ENCODE measurements around the gene ADAMTSL1.
"Not testable (repeated sequence)": the region's sequence is repeated elsewhere in the genome, so short reads cannot be mapped to it uniquely, and the experiment has no call there.

Gene ADAMTSL1

DNA sequence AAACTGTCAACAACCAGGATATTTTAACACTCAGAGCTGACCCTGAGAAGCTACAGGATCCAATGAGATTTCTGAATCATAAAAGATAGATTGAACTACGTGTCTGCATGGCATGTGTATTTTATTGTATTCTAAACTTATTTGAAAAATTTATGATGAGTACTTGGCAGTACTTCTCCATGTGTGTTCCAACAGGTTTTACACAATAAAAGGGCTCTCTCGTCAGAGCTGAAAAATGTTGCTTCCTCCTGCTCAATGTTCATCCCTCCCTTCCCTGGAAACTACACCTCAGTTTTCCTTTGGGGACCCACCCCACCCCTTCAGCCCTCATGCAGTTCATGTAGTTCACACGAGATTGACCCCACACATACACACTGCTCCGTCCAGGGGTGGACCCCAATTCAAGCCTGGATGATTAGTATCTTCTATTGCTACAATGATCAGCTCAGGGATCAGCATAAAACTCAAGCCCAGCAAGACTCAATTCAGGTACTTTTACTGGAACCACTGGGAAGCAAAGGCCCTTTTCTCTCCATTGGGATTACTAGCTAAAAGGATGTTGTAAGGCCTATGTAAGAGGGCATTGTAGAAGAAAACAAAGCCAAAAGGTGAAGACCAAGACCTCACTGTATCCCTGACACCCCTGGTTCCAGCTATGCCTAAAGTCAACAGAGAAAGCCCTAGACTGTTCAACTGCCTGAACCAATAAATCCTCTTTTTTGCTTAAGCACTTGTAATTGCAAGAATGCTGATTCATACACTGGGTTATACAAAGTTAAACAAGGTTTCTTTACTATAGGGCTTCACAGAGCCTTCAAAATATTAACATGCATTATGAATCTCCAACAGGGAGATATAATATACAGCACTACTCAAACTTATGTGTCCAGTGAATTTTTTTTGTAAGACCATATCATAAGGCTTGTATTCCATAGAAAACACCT, 446.5 kb downstream of the ADAMTSL1 start:
- DNase-seq (ENCODE audit: extremely low read depth in 1 of 2, low read depth in 1 of 2), result no peak

DNA sequence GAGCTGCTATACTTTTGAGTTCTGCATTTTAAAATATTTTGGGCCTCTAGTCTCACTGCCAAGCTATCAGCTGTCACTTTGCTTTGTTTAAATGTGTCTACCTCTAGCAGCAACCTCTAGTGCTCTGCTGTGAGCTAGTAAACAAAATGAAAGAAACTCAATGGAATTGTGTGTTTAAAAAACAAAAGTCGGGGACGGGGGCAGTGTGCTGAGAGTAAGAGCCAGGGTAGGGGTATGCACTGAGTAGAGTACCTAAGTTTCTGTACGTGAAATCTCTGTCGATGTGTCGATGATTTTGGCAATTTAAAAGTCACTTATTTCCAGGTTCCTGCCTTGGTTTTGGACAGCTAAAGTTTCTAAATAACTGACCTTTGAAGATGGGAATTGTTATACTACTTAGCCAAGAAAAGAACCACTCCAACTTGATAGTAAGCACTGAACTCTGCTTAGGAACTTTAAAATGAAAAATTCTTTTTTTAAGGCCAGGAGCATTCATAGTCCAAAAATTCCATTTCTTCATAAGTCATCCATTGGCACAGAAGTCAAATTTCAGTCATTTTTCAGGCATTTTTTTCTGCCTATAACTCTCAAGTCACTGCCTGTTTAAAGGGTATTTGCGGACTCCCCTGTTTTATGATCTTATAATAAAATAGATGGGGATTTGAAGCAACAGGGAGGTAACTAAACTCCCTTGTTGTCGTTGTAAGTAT, 447.6 kb downstream of the ADAMTSL1 start:
- no peak for DNase-seq (ENCODE audit: extremely low read depth in 1 of 2, low read depth in 1 of 2)

DNA sequence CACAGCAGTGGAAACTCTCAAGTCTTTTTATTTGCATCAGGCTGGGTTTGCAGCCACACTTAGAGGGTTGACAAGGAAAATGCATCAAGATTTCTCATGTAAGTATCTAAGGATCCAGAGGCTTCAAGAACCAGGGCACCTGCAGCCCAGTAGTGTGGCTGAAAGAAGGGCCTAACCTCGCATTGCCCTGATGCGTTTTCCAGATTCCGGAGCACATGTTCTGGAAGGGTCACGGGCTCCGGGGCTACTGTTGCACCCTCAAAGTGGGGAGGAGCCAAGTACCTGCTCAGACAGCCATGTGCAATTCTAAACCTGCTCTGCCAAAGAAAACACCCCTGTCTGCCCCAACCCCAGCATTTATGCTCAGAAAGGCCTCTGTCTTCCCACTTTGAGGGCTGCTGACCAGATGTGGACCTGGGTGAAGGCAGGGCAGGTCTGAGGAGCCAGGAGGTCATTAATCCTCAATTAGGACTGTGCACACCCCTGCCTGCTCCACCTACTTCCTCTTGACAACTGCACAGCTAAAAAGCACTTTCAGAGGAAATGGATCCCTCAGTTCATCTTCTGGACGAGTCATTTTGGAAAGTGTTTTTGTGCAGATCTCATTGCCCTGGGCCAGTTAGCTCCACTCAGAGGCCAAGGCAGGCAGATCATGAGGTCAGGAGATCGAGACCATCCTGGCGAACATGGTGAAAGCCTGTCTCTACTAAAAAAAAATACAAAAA, 448.4 kb downstream of the ADAMTSL1 start:
- no peak for DNase-seq (ENCODE audit: extremely low read depth in 1 of 2, low read depth in 1 of 2)

DNA sequence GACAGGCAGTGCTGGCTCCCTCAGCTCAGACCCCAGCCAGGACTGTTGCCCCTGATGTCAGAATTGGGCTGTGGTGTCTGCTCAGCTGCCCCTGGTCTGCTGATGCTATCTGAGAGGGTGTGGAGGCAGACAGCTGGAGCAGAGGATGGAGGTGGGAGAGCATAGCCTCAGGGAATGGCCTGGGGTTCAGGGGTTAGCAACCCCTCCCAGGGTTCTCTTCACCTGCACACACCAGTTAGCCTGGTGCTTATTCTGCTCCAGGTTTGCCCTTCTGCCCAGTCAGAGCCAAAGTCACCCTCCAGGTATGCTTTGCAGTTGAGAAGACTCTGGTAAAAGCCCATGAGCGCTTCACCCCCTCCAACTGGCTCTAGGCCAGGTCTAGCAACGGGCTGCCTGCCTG, 449.2 kb downstream of the ADAMTSL1 start:
- DNase-seq (ENCODE audit: extremely low read depth in 1 of 2, low read depth in 1 of 2), result no peak

DNA sequence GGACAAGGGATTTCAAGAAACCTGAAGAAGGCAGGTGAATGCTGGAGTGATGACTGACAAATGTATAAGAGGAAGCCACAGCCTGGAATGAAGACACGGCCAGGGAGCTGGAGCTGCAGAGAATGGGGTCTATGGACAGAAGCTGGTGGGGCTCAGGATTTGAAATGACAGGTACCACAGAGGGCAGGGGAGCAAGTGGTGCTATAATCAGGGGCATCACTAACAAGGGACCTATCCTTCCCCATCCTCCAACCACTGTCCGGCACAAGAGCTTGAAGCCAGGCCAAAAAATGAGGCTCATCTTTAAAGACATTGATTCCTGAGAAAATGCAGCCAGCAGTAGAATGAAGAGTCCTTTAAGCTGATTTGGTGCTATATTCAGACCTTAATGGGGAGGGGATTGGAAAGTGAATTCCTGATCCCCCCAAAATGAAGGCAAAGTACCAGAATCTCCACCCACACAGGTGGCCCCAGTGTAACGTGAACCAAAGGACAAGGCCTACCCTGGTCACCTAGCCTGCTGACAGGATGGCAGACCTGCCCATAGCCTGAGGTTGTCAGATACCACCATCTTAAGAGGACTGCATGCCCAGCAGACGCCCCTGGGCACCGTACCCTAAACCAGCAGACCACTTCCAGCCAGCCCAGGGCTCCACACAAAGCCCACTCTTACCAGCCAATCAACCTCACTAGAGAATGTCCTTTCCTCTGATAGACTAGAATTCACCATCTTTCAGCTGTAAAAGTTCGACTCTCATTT, 449.9 kb downstream of the ADAMTSL1 start:
- DNase-seq (ENCODE audit: extremely low read depth in 1 of 2, low read depth in 1 of 2), result no peak

DNA sequence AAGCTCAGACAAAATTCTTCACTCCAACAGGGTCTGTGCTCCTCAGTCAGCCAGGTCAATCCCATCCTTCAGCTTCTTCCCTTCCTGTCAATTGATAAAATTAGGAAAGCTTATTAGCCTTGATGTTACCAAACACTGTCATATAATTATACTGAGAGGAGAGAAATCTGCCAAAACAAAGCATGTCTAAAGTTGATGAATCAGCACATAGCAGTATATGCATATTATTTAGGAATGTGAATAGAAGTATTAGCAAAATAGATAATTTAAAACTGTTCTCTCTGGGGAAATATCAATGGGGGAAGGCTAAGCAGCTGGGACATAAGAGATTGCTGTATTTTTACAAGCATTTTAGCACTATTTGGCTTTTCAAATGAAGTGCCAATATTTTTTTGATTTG, 451.9 kb downstream of the ADAMTSL1 start:
- DNase-seq (ENCODE audit: extremely low read depth in 1 of 2, low read depth in 1 of 2), result no peak

DNA sequence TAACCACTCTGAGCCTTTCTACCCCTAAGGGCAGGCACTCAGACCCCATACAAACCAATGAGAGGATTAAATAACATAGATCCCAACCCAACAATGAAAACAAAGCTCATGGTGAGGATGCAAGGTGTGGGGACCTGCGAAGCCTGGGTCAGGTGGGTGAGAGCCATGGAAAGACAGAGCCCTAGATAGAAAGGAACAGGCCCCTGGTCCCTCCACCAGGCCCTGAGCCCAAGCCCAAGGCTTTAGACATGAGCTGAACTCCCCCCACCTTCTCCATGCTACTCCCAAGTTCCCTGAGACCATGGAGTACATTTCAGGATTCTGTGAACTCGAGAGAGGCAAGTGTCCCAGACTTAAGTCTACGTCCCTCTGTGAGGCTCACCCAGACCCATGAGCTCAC, 452.6 kb downstream of the ADAMTSL1 start:
- no peak for DNase-seq (ENCODE audit: extremely low read depth in 1 of 2, low read depth in 1 of 2)

DNA sequence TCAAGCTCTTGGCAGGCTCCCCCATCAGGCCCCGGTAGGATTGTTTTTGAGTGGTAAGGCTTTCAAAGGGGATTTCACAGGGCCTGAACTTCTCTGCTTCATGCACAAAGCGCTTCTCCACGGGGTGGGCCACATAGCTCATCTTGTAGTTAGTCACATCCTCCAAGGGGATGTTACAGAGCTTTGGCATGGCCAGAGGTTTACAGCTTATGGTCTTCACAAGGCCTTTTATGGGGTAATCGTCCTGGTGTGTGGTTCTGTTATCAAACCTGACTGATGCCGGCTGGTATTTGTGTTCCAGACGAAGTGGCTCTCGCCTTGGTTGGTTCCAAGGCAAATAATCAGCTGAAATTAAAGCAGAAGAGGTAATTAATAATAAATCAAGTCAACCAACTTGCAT, 454.8 kb downstream of the ADAMTSL1 start:
- DNase-seq (ENCODE audit: extremely low read depth in 1 of 2, low read depth in 1 of 2), result no peak

DNA sequence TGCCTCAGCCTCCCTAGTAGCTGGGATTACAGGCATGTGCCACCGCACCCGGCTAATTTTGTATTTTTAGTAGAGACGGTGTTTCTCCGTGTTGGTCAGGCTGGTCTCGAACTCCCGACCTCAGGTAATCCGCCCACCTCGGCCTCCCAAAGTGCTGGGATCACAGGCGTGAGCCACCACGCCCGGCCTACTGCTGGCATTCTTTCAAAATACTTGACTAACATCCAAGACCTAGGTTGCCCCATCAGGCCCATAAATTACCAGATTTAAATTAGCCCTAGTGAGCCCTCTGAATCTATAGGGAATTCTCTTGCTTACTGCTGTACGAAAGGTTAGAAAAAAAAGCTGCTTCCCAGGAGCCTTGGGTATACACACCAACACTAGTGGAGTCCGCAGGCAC, 456.7 kb downstream of the ADAMTSL1 start:
- DNase-seq (ENCODE audit: extremely low read depth in 1 of 2, low read depth in 1 of 2), result not testable (repeated sequence)

DNA sequence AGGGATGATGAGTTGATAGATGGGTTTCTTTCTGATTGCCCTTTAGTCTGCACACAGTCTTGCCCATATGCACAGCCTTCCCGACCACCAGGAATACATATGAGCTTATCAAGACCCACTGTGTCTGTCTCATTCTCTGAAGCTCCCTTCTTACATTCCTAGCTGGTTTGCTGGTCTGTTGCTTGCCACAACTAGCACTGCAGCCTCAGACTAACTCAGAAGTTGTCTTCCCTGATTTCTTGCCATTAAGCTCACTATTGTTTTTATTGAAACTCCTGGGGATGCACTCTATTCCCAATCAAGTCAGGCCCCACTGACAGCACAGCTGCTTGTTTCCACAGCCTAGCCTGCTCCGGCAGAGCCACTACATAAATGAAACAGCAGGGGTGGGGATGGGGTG, 461.6 kb downstream of the ADAMTSL1 start:
- no peak for DNase-seq (ENCODE audit: extremely low read depth in 1 of 2, low read depth in 1 of 2)

DNA sequence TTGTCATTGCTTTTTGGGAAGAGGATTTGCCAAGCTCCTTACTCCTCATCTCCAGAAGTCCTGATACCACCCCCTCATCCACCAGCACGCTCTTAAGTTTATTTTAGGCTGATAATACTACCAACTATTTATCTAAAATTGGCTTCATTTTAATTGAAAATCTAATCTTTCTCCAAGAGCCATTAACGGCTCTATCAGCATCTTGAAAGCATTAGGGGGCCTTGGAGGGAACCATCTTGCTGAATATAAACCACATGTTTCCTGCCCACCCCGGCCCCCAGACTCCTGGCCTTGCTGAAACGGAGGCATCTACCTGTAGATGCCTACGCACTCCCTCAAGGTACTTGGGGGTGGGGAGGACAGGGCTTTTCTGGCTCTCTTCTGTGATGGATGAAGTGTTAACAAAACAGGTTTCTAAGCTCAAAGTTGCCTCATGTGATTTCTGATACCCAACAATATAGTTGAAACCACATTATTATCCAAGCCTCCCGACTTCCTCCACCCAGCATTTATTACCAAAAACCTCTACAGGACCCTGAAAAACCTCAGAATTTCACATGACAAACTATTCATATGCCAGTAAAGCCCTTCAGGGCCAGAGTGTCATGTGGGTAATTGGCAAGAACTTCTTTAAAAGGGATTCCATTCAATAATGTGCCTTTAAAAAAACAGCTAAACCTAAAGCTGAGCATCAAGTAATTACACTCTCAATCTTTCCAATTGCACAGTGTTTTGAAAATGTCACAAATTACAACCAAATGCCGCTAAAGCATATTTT, 462.3 kb downstream of the ADAMTSL1 start:
- no peak for DNase-seq (ENCODE audit: extremely low read depth in 1 of 2, low read depth in 1 of 2)

DNA sequence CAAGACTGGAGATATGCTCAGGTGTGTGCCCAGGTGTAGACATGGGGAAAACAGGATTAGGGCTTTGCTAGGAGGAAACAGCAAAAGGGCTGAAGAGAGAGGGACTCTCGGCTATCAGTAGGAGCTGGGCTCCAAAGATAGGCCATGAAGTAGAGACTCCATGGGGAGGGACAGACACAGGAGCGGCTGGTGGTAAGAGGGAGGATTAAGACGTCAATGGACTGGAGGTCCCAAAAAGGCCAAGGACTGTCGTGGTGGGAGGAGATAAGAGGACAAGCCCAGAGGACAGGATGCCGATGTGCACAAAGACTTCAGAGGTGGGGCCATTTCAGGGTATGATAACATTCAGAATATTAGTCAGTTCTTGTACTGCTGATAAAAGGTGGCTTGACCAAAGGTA, 466.0 kb downstream of the ADAMTSL1 start:
- no peak for DNase-seq (ENCODE audit: extremely low read depth in 1 of 2, low read depth in 1 of 2)

DNA sequence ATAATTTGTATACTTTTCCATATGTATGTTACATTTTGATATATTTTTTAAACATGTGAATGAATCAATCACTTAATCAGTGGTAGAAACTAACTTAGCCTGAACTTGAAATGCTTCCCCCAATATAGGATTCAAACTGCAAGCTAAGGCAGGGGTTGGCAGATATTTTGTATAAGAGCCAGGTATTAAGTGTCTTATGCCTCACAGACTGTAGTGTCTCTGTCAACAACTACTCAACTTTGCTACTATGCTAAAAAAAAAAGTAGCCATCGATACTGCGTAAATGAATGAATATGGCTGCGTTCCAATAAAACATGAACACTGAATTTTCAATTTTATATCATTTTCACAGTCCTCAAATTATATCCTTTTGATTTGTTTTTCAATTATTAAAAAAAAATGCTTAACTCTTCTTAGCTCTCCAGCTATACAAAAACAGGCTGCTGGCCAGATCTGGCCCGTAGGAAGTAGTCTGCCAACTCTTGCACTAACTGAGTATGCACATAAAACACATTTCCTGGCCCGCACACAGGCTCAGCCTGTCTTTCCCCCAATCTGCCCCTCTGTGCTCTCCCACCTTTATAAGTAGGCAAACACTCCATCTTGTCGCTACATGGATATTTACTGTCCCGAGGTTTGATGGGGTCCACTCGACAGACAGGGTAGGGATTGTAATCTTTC, 467.2 kb downstream of the ADAMTSL1 start:
- DNase-seq (ENCODE audit: extremely low read depth in 1 of 2, low read depth in 1 of 2), result no peak

DNA sequence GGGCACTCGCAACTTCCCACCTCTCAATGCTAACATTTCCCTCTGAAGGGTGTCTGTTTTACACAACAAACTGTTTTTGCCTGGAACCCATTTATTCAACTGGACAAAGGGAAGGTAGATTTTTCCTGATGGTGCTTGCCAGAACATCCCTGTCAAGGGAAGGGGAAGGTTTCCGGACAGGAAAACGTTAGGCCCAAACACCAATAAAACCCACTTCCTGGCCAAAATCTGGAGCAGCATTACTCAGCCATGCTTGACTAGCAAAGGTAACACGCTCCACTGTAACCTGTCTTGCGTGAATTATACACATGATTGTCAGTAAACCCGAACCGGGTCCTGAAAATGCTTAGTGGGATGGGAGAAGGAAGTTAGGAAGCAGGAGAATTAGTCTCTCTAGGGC, 468.8 kb downstream of the ADAMTSL1 start:
- DNase-seq (ENCODE audit: extremely low read depth in 1 of 2, low read depth in 1 of 2), result no peak

DNA sequence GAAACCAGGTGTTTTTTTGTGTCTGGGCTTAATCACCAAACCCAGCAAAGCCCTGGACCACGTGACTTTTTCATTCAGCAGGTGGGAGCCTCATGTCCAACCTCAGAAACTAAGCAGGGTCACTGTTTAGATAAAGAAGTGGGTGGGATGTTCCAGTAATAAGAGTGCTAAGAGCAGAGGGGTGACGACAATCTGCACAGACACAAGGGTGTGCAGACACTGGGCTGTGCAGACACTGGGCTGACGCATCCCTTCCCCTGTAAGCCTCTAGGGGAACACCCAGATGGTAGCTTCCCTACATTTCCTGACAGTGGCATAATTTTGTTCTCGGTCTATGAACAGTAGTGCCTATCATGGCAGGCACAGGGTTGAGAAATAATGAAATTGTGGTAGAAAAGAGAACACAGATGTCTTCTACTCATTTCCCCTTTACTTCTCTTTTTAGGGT, 474.0 kb downstream of the ADAMTSL1 start:
- DNase-seq (ENCODE audit: extremely low read depth in 1 of 2, low read depth in 1 of 2), result no peak

DNA sequence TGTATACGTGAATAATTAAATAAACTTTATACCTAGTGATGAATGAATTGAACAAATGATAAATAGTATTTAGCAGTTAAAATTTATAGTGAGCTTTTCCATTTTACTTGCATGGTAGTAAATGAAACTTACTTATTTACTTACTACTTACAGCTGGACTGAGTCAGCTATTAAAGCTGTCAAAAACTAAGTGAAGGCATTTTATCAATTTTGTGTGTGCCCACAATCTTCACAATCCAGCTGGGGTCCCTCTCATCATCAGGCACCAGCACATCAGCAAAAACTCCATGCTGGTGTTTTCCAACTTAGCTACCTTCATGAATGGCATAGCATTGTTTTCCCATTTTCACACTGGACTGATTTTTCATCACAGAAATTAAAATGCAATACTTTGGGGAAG, 478.0 kb downstream of the ADAMTSL1 start:
- no peak for DNase-seq (ENCODE audit: extremely low read depth in 1 of 2, low read depth in 1 of 2)

DNA sequence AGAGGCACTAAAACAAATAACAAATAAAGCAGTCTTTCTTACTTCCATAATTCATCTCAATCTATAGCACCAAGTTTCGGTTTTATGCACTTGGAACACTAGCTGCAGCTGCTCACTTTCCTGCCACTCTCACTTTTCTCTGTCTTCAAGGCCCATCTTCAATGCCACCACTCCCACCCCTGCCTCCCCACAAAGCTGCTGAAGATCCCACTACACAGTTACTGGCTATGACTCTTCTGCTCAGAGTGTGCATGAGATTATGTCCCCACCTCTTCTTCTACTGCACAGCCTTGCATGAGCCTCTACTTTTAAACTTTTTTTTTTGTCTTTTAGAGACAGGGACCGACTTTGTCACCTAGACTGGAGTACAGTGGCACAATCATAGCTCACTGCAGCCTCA, 481.7 kb downstream of the ADAMTSL1 start:
- no peak for DNase-seq (ENCODE audit: extremely low read depth in 1 of 2, low read depth in 1 of 2)
